GM21825 (cell line): ENCODE data around the gene TOX3.

Experiments
- ATAC-seq: cut with Tn5 transposase; IDR thresholded peaks from one replicate; pipeline ENCODE4 v1.9.1; 2021; ENCODE audit warnings: mild to moderate bottlenecking, moderate library complexity; ENCODE audit not compliant: unreplicated experiment

Gene TOX3

GRCh38 chr16:52494621-52495020 lies 52.3 kb downstream of the TOX3 start:
- ATAC-seq = no peak

GRCh38 chr16:52494145-52494544 lies 52.8 kb downstream of the TOX3 start:
- no peak for ATAC-seq

GRCh38 chr16:52492789-52493357 lies 54.1 kb downstream of the TOX3 start:
- no peak for ATAC-seq

GRCh38 chr16:52491216-52491615 lies 55.7 kb downstream of the TOX3 start:
- ATAC-seq = no peak

GRCh38 chr16:52489894-52490293 lies 57.0 kb downstream of the TOX3 start:
- ATAC-seq = no peak

GRCh38 chr16:52488837-52489289 lies 58.1 kb downstream of the TOX3 start:
- no peak for ATAC-seq

- ATAC-seq = no peak
Observed at GRCh38 chr16:52487849-52488457, 59.0 kb downstream of the TOX3 start.

- ATAC-seq = no peak
Observed at GRCh38 chr16:52480237-52480636, 66.7 kb downstream of the TOX3 start.

- ATAC-seq = no peak
Observed at GRCh38 chr16:52476111-52476510, 70.8 kb downstream of the TOX3 start.

GRCh38 chr16:52474679-52475078 lies 72.3 kb downstream of the TOX3 start:
- ATAC-seq = no peak

GRCh38 chr16:52473096-52473495 lies 73.8 kb downstream of the TOX3 start:
- ATAC-seq = no peak

- ATAC-seq = no peak
Observed at GRCh38 chr16:52471650-52472370, 75.1 kb downstream of the TOX3 start.

- ATAC-seq = no peak
Observed at GRCh38 chr16:52470585-52470984, 76.4 kb downstream of the TOX3 start.

- ATAC-seq = no peak
Observed at GRCh38 chr16:52469775-52470174, 77.2 kb downstream of the TOX3 start.

- ATAC-seq = no peak
Observed at GRCh38 chr16:52469091-52469490, 77.9 kb downstream of the TOX3 start.

GRCh38 chr16:52467753-52468152 lies 79.2 kb downstream of the TOX3 start:
- ATAC-seq = no peak

GRCh38 chr16:52466994-52467393 lies 79.9 kb downstream of the TOX3 start:
- ATAC-seq = no peak

GRCh38 chr16:52465711-52466267 lies 81.2 kb downstream of the TOX3 start:
- no peak for ATAC-seq

- ATAC-seq = no peak
Observed at GRCh38 chr16:52463904-52464303, 83.0 kb downstream of the TOX3 start.

GRCh38 chr16:52462816-52463215 lies 84.1 kb downstream of the TOX3 start:
- ATAC-seq = no peak

GRCh38 chr16:52460639-52461178 lies 86.2 kb downstream of the TOX3 start:
- ATAC-seq = no peak

GRCh38 chr16:52456368-52456767 lies 90.6 kb downstream of the TOX3 start:
- ATAC-seq = no peak
